Astrocyte (in vitro differentiated cells and primary cell): ENCODE data around the gene TAS1R1.

ENCODE experiments used
- EZH2 ChIP-seq: IDR thresholded peaks from 2 replicates; pipeline ENCODE4 v1.6.1; 2012; ENCODE audit warnings: mild to moderate bottlenecking, low read length, inconsistent platforms; ENCODE audit not compliant: insufficient read depth
- TF ChIP-seq, protein P1 (sequence below): IDR thresholded peaks from 2 replicates; pipeline ENCODE4 v1.5.1; 2011; ENCODE audit warnings: low read depth, mild to moderate bottlenecking, inconsistent platforms, low read length, moderate library complexity; ENCODE audit not compliant: insufficient read depth

DNA sequence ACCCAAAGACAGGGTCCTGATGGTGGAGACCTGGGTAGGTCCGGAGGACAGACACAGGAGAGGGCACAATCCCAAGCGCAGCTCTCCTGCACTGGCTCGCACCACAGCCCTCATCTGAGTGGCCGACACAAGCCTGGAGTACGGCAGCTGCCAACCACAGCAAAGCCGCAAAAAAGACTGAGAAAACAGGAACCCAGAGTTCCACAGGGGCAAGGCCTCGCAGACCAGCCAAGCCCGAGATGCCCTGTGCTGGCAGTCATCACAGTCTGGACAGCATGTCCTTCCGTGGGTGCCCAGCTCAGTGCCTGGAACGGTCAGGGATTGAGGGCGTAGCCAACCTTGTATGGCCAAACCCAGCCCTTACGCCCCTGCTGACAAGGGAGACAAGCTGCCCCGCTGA lies 36.1 kb downstream of the TAS1R1 start:
- TF ChIP-seq, protein P1, sequence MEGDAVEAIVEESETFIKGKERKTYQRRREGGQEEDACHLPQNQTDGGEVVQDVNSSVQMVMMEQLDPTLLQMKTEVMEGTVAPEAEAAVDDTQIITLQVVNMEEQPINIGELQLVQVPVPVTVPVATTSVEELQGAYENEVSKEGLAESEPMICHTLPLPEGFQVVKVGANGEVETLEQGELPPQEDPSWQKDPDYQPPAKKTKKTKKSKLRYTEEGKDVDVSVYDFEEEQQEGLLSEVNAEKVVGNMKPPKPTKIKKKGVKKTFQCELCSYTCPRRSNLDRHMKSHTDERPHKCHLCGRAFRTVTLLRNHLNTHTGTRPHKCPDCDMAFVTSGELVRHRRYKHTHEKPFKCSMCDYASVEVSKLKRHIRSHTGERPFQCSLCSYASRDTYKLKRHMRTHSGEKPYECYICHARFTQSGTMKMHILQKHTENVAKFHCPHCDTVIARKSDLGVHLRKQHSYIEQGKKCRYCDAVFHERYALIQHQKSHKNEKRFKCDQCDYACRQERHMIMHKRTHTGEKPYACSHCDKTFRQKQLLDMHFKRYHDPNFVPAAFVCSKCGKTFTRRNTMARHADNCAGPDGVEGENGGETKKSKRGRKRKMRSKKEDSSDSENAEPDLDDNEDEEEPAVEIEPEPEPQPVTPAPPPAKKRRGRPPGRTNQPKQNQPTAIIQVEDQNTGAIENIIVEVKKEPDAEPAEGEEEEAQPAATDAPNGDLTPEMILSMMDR = no peak
- TF ChIP-seq EZH2 = no peak
